Measurements from ENCODE around the gene NTRK3.

The NTRK3 gene

DNA sequence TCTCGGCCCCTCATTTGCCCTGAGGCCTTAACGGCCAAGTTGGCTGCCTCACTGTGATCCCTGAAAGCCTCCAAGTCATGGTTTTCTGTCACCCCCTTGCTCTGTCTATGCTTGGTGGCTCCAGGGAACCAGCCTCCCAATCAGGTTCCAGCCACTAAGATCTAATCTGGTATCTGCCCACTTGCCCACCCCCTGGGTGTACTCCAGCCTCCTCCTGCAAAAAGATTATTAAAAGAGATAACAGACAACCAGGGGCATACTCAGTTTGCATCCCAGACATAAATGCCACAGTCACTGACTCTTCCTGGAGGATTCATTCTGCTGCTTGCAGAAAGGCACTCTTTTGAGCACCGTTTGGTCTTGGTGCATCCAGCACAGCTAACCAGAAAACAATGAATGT, 103.9 kb downstream of the NTRK3 start:
- H2AFZ ChIP-seq (ENCODE audit: low read length) = no peak overlapping the region
- no peaks in the 10 kb centered on the region for H3K36me3 ChIP-seq (ENCODE audit: insufficient read depth, low read length)
- H3K4me2 ChIP-seq (ENCODE audit: low read depth, low read length, poor library complexity, severe bottlenecking) = no peak overlapping the region
- H3K4me1 ChIP-seq (ENCODE audit: insufficient read depth, low read length, poor library complexity, severe bottlenecking) = no peaks in the 10 kb centered on the region
- no peaks in the 10 kb centered on the region for H4K20me1 ChIP-seq (ENCODE audit: insufficient read depth, low read length, poor library complexity, severe bottlenecking)
- H3F3A ChIP-seq (ENCODE audit: low read depth) = no peaks in the 10 kb centered on the region
- no peaks in the 10 kb centered on the region for H3K9me2 ChIP-seq (replicated peaks; ENCODE audit: low read depth, low read length)
- no peak for TF ChIP-seq EZH2phosphoT487 (IDR thresholded peaks at IDR 0.05; ENCODE audit: borderline replicate concordance)
- TF ChIP-seq, protein P1, sequence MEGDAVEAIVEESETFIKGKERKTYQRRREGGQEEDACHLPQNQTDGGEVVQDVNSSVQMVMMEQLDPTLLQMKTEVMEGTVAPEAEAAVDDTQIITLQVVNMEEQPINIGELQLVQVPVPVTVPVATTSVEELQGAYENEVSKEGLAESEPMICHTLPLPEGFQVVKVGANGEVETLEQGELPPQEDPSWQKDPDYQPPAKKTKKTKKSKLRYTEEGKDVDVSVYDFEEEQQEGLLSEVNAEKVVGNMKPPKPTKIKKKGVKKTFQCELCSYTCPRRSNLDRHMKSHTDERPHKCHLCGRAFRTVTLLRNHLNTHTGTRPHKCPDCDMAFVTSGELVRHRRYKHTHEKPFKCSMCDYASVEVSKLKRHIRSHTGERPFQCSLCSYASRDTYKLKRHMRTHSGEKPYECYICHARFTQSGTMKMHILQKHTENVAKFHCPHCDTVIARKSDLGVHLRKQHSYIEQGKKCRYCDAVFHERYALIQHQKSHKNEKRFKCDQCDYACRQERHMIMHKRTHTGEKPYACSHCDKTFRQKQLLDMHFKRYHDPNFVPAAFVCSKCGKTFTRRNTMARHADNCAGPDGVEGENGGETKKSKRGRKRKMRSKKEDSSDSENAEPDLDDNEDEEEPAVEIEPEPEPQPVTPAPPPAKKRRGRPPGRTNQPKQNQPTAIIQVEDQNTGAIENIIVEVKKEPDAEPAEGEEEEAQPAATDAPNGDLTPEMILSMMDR (conservative IDR thresholded peaks at IDR 0.05; ENCODE audit: low read length) = no peak
- no peaks in the 10 kb centered on the region for H3K27me3 ChIP-seq (ENCODE audit: insufficient read depth, low read length, poor library complexity, severe bottlenecking)
- H3K9ac ChIP-seq (ENCODE audit: low read depth, low read length, poor library complexity, severe bottlenecking) = no peak overlapping the region
- no peak overlapping the region for H3K4me3 ChIP-seq (ENCODE audit: low read length, poor library complexity, severe bottlenecking)
- no peaks in the 10 kb centered on the region for H3K9me3 ChIP-seq (ENCODE audit: insufficient read depth, low read depth, low read length)
- no peaks in the 10 kb centered on the region for H3K79me2 ChIP-seq (ENCODE audit: insufficient read depth, low read length)

DNA sequence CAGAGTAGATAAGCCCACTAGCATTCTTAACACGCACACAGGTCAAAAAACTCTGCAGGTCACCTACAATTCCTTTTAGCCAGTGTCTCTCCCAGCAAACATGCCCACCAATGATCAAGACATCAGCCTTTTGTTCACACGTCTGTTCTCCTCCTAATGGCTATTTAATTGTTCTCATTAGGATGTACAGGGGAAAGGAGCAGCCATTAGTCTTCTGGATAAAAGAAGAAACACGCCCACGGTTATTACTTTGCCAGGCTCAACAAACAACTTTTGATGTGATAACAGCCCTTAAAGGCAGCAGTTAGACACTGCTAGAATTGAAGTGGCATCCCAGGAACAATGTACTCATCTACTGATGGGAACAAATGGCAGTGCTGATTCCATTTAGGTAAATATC, 108.8 kb downstream of the NTRK3 start:
- no peak overlapping the region for H3K4me3 ChIP-seq (ENCODE audit: low read length, poor library complexity, severe bottlenecking)
- no peaks in the 10 kb centered on the region for H3K4me1 ChIP-seq (ENCODE audit: insufficient read depth, low read length, poor library complexity, severe bottlenecking)
- H3K9ac ChIP-seq (ENCODE audit: low read depth, low read length, poor library complexity, severe bottlenecking) = no peak overlapping the region
- H3K36me3 ChIP-seq (ENCODE audit: insufficient read depth, low read length) = no peaks in the 10 kb centered on the region
- H4K20me1 ChIP-seq (ENCODE audit: insufficient read depth, low read length, poor library complexity, severe bottlenecking) = no peaks in the 10 kb centered on the region
- no peak overlapping the region for H2AFZ ChIP-seq (ENCODE audit: low read length)
- TF ChIP-seq, protein P1 (conservative IDR thresholded peaks at IDR 0.05; ENCODE audit: low read length) = no peak
- no peak for TF ChIP-seq EZH2phosphoT487 (IDR thresholded peaks at IDR 0.05; ENCODE audit: borderline replicate concordance)
- H3K9me3 ChIP-seq (ENCODE audit: insufficient read depth, low read depth, low read length) = no peaks in the 10 kb centered on the region
- H3K4me2 ChIP-seq (ENCODE audit: low read depth, low read length, poor library complexity, severe bottlenecking) = no peak overlapping the region
- no peaks in the 10 kb centered on the region for H3F3A ChIP-seq (ENCODE audit: low read depth)
- H3K9me2 ChIP-seq (replicated peaks; ENCODE audit: low read depth, low read length) = no peaks in the 10 kb centered on the region
- H3K27me3 ChIP-seq (ENCODE audit: insufficient read depth, low read length, poor library complexity, severe bottlenecking) = no peaks in the 10 kb centered on the region
- H3K79me2 ChIP-seq (ENCODE audit: insufficient read depth, low read length) = no peaks in the 10 kb centered on the region

DNA sequence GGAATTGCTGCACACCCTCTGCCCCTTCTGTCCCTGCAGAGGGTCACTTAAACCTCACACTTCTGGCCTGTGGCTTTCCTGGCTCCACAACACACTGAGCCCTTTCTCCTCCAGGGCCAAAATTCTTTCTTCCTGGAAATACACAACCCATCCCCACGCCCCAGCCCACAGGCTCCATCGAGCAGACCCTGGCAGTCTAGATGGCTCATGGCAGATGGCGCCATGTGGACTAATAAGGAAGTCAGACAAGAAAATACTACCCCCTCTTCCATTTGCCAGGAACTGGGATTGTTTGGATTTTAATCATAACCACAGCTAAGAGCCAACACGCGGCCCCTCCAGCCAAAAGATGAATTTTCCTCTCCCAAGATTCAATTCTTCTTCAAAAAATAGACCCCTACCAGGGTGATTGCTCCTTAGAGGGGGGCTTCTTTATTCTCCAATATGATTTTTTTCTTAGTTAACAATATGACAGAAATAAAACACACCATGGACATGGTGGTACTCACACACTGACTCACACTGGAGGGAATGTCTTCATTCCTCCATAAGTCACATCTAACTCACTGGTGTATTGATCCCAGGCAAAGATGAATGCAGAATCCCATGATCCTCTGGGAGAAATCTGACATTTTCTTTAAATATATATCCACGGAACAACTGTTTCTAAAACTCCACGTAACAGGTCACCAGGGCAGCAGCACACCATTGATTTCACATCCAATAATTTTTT, 111.5 kb downstream of the NTRK3 start:
- H3K9me2 ChIP-seq (replicated peaks; ENCODE audit: low read depth, low read length) = no peaks in the 10 kb centered on the region
- H3K36me3 ChIP-seq (ENCODE audit: insufficient read depth, low read length) = no peaks in the 10 kb centered on the region
- no peaks in the 10 kb centered on the region for H3K79me2 ChIP-seq (ENCODE audit: insufficient read depth, low read length)
- no peaks in the 10 kb centered on the region for H3K27me3 ChIP-seq (ENCODE audit: insufficient read depth, low read length, poor library complexity, severe bottlenecking)
- H2AFZ ChIP-seq (ENCODE audit: low read length) = no peak overlapping the region
- no peak overlapping the region for H3K9ac ChIP-seq (ENCODE audit: low read depth, low read length, poor library complexity, severe bottlenecking)
- no peaks in the 10 kb centered on the region for H3K4me1 ChIP-seq (ENCODE audit: insufficient read depth, low read length, poor library complexity, severe bottlenecking)
- no peaks in the 10 kb centered on the region for H4K20me1 ChIP-seq (ENCODE audit: insufficient read depth, low read length, poor library complexity, severe bottlenecking)
- no peaks in the 10 kb centered on the region for H3F3A ChIP-seq (ENCODE audit: low read depth)
- H3K9me3 ChIP-seq (ENCODE audit: insufficient read depth, low read depth, low read length) = no peaks in the 10 kb centered on the region
- H3K4me3 ChIP-seq (ENCODE audit: low read length, poor library complexity, severe bottlenecking) = no peak overlapping the region
- H3K4me2 ChIP-seq (ENCODE audit: low read depth, low read length, poor library complexity, severe bottlenecking) = no peak overlapping the region
- TF ChIP-seq, protein P1 (conservative IDR thresholded peaks at IDR 0.05; ENCODE audit: low read length) = no peak
- no peak for TF ChIP-seq EZH2phosphoT487 (IDR thresholded peaks at IDR 0.05; ENCODE audit: borderline replicate concordance)

Data from Loucy (cell line).